ENCODE results near the gene CTXN2. TPM values are rescaled to one million over a fixed set of nuclear protein-coding genes. Genes with fewer than 3 reads are reported as not detected.

The CTXN2 gene
- total and polyA plus RNA-seq, 2 of the 4 experiments (the other 2 are of a cell fraction) = not detected

DNA sequence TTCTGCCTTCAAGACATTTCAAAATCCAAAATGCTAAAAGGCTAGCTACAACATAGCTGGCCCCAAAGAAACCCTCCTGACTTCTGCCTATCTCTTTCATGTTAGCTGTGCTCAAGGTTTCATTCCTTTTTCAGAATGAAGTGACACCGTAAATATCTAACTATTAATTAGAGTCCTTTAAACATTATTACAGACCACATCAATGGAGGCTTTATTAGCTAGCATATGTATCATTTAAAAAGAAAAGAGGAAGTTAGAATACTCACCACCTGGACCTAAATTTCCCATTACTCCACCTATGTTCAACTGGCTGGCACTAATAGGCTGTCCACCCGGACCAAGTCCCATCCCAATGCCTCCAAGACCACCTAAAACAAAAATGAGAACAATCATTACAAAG, 37.9 kb upstream of the CTXN2 start:
- H2BK120ac ChIP-seq (ENCODE audit: low read depth, low read length) = no peak overlapping the region
- H2BK20ac ChIP-seq (ENCODE audit: low read depth, low read length) = peak overlapping the region; percentile 32; the same call in 1 of the 2 replicates
- H3K9ac ChIP-seq (ENCODE audit: low read depth, low read length) = no peak overlapping the region
- no peaks in the 10 kb centered on the region for H4K20me1 ChIP-seq (ENCODE audit: insufficient read depth, low read length)
- in situ Hi-C loops (cut with MboI; ENCODE audit: low sequenced_read_pairs) (no loop called here), dilution Hi-C loops (cut with HindIII; ENCODE audit: low sequenced_read_pairs, unreplicated experiment) (no loop called here), intact Hi-C loops (cut with micrococcal nuclease) (no loop called here)
- peaks cover 0 to 3% of the 10 kb centered on the region in 2 experiments; a peak in 1 of 4 replicates for H3K79me1 ChIP-seq (ENCODE audit: low read depth in 1 of 2, low read length in 2 of 2)
- H3K4me3 ChIP-seq (ENCODE audit: insufficient read depth, low read depth, low read length) = no peak overlapping the region
- H3K9me3 ChIP-seq (ENCODE audit: control insufficient read depth, insufficient read depth, low read length) = no peaks in the 10 kb centered on the region
- no peak overlapping the region for H4K8ac ChIP-seq (ENCODE audit: low read depth in 2 of 2, low read length in 2 of 2)
- no peak overlapping the region for H3K4me2 ChIP-seq (ENCODE audit: low read depth, low read length)
- no peak overlapping the region for H3K56ac ChIP-seq (ENCODE audit: extremely low read depth, insufficient read depth, low read length)
- no peaks in the 10 kb centered on the region; the same call in 1 of the 2 replicates for H3K4me1 ChIP-seq (ENCODE audit: control insufficient read depth, insufficient read depth, low read length)
- H3K9me1 ChIP-seq (ENCODE audit: insufficient read depth, low read length) = no peaks in the 10 kb centered on the region
- no peak overlapping the region for H4K91ac ChIP-seq (ENCODE audit: insufficient read depth, low read depth, low read length)
- H3K18ac ChIP-seq (ENCODE audit: low read depth, low read length) = no peak overlapping the region
- H4K5ac ChIP-seq (ENCODE audit: low read depth, low read length) = no peak overlapping the region
- H3K36me3 ChIP-seq (ENCODE audit: control insufficient read depth, insufficient read depth, low read length) = no peaks in the 10 kb centered on the region; the same call in 1 of the 2 replicates
- H3K23ac ChIP-seq (ENCODE audit: low read depth, low read length) = no peak overlapping the region
- H2AFZ ChIP-seq (replicated peaks; ENCODE audit: low read length, poor library complexity) = no peak overlapping the region
- H3K27ac ChIP-seq (ENCODE audit: insufficient read depth, low read length) = no peak overlapping the region
- no peak overlapping the region for H3K4ac ChIP-seq (ENCODE audit: low read depth, low read length)
- no peak for TF ChIP-seq MXI1 (IDR thresholded peaks at IDR 0.05; ENCODE audit: borderline replicate concordance, low read depth, low read length)
- TF ChIP-seq RAD21 (IDR thresholded peaks at IDR 0.05; ENCODE audit: low read length) = no peak
- WGBS, 2 experiments (ENCODE audit: extremely low coverage in 2 of 2, insufficient read length in 1 of 2) = no CpG with 5 or more reads among the region's 2 CpGs
- H3K27me3 ChIP-seq (ENCODE audit: control insufficient read depth, insufficient read depth, low read length) = no peaks in the 10 kb centered on the region
- DNase-seq (no peak), ATAC-seq (ENCODE audit: low read depth) (no peak)
- ChIA-PET CTCF (no interaction called here), POLR2A (ENCODE audit: unreplicated experiment) (no interaction called here)
- H2BK15ac ChIP-seq (ENCODE audit: low read depth, low read length) = peak overlapping the region; percentile 22; the same call in 1 of the 3 replicates
- BruUV-seq (replicated peaks) = no TSS peak
- no peak overlapping the region for H2AK5ac ChIP-seq (ENCODE audit: low read depth, low read length)
- no peak overlapping the region for H2AK9ac ChIP-seq (replicated peaks; ENCODE audit: low read depth, low read length, poor library complexity)
- H3K14ac ChIP-seq (replicated peaks; ENCODE audit: low read depth, low read length) = no peak overlapping the region
- no peak overlapping the region for H2BK5ac ChIP-seq (ENCODE audit: low read depth, low read length, poor library complexity, severe bottlenecking)

Data from IMR-90 (cell line).